RPMI7951 (cell line): Measurements from ENCODE around the gene NCK1. TPM values are rescaled to one million over a fixed set of nuclear protein-coding genes. Genes with fewer than 3 reads are reported as not detected.
"Not testable (repeated sequence)": the region's sequence is repeated elsewhere in the genome, so short reads cannot be mapped to it uniquely, and the experiment has no call there.

Experiments used
- DNase-seq: peaks from one replicate; pipeline ENCODE4 v3.0.0-alpha.2; 2012; ENCODE audit warnings: low read depth
- total RNA-seq: library from RNA; depleted of rRNA; stranded (reverse); fragments of >200 nt; shearing (Covaris generic); gene quantifications from 2 replicates; pipeline ENCODE4 v1.2.3, GENCODE V29; 2014

NCK1 gene
- total RNA-seq, 1 experiment from 2014 or later = 35.8 TPM

DNA sequence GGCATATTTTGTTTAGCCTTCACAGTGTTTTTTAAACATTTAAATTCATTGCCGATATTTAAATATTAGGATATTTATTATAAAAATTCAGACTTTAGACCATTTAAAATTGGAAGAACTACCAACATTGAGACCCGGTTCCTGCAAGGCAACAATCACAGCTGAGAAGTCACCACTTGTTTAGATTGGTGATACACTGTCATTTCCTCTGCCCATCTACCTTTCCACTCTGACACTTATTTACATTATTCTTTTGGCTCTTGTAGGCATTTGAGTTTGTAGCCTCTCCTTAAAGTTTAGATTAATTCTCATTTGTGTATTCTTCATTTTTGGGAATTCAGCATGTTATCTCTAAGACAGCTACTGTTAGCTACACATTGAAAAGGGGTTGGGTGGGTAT, 85.5 kb downstream of the NCK1 start:
- DNase-seq = no peak

DNA sequence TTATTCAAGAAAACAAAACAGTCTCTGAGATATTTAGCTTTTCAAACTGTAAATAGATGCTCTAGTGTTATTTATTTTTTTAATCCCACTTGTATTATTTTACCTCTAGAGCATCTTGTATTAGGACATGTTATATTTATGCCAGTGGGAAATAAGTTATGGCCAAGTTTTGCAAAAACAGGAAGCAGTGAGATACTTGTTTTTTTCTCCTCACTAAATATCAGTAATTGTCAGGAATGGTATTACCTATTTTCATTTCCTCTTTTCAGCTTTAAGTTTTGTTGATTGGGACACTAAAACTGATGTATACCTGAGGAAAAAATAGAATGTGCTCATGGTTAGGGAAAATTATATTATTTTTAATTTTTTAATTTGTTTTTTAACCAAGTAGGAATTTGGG, 87.1 kb downstream of the NCK1 start:
- DNase-seq = no peak

- DNase-seq = no peak
Measured at GRCh38 chr3:136949708-136950107, 87.7 kb downstream of the NCK1 start.

DNA sequence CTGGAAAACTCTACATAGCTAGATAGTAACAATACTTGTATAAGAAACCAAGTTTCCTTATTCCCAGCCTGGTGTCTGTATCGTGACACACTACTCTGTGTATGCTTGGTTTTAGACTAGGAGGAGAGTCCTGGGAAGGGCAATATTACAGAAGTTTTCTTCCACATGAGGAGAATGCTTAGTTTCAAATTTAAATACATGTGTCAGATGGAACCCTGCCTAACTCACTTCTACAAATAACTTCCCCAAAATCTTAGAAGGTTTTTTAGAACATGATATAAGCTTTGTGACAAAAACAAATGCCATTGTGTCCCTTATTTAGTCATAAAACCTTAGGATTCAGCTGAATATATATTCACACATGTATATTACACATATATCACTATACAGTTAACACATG, 88.6 kb downstream of the NCK1 start:
- DNase-seq = no peak

GRCh38 chr3:136952292-136952691, 90.3 kb downstream of the NCK1 start:
- no peak for DNase-seq

- DNase-seq = peak; percentile 78
Measured at GRCh38 chr3:136954251-136954650, 92.2 kb downstream of the NCK1 start.

GRCh38 chr3:136954980-136955780, 93.2 kb downstream of the NCK1 start:
- DNase-seq = peak; percentile 22

DNA sequence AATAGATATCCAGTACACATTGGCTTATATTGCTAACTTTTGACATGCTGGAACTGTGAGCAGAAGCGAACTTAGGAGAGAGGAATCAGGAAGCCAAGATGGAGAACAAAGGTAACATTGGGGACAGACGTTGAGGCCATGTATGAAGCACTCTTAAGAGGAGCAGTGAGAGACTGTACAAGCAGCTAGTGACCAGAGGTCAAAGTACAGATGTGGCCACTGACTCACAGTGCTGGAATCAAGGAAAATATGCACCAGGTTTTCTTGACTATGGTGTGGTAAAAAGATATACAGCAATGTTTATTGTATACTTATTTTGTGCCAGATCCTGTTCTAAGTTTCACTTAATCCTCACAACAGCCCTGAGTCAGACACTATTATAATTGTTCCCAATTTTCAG, 93.8 kb downstream of the NCK1 start:
- peak; percentile 93 for DNase-seq

GRCh38 chr3:136956971-136957370, 95.0 kb downstream of the NCK1 start:
- DNase-seq = no peak

- peak; percentile 85 for DNase-seq
Measured at GRCh38 chr3:136957751-136958288, 95.8 kb downstream of the NCK1 start, which contains the start of gene IL20RB. IL20RB (plus strand) TSS chr3:136957983; CDS start chr3:136958114, 131 bp downstream.

GRCh38 chr3:136958939-136959338, 96.9 kb downstream of the NCK1 start:
- no peak for DNase-seq

GRCh38 chr3:136959599-136959998, 97.6 kb downstream of the NCK1 start:
- no peak for DNase-seq

- DNase-seq = peak; percentile 92
Measured at GRCh38 chr3:136960838-136961836, 99.1 kb downstream of the NCK1 start.

DNA sequence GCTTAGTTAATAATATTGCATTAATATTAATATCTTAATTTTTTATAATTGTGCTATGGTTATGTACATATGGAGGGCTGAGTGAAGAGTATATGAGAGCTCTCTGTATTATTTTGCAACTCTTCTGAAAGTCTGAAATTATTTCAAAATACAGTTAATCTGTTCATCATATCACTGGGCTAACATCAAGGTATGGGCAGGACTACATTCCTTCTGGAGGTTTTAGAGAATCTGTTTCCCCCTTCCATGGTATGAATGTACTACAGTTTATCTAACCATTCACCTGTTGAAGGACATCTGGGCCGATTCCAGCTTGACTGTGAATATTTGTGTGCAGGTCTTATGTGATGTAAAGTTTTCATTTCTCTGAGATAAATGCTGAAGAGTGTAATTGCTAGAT, 100.9 kb downstream of the NCK1 start:
- DNase-seq = no peak

DNA sequence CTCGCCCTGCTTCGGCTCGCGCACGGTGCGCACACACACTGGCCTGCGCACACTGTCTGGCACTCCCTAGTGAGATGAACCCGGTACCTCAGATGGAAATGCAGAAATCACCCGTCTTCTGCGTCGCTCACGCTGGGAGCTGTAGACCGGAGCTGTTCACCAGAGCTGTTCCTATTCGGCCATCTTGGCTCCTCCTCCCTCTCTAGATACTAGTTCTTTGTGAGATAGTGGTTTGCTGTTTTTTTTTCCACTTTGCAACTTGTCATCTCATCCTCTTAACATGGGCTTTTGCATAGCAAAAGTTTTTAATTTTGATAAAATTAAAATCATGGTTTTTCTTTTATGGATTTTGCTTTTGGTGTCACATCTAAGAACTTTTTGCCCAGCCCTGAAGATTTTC, 107.5 kb downstream of the NCK1 start:
- DNase-seq = not testable (repeated sequence)

GRCh38 chr3:136973352-136973751, 111.3 kb downstream of the NCK1 start:
- DNase-seq = no peak

GRCh38 chr3:136974670-136975069, 112.7 kb downstream of the NCK1 start:
- DNase-seq = no peak

DNA sequence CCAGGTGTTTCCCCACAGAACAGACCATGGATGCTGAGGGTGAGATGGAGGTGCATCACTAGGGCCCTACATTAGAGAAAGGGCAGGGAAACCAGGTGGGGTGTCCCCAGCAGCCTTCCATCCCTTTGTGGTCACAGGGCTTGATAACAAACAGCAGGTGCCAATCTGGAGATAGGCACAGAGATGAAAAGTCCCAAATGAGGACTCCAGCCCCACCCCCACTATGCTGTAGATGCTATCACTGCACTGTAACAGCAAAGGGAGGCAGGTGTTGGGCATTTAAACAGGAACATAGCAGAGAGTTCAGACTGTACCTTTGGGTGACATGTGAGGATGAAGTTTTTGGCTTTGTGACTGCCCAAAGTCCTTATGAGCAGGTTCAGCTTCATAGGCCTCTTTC, 117.2 kb downstream of the NCK1 start:
- DNase-seq = no peak

DNA sequence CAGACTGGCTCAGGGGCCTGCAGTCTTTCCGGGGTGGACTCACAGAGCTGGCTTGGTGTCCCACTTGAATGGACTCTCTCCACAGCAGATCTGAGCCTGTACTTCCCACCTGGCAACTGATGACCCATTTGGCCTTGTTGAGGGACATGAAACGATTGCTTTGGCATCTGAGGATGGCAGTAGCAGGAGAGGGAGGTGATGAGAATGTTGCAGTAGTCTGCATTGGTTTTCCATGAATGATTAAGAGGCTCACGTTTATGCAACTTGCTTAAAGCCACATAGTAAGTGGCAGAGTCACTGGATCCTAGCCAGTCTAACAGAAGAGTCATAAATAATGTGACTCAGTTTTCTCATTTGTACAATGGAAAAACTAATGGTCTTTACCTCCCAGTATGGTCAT, 117.7 kb downstream of the NCK1 start:
- peak; percentile 39 for DNase-seq

DNA sequence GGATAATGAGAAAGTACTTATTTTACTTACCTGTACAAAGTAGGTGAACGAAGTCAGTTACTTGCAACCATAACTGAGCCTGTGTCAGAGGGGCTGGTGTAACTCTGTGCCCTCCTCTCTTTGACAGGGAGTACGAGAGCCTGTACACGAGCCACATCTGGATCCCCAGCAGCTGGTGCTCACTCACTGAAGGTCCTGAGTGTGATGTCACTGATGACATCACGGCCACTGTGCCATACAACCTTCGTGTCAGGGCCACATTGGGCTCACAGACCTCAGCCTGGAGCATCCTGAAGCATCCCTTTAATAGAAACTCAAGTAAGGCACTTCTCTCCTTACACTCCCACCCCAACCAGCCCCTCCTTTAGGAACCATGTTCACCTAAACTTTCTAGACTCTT, 120.0 kb downstream of the NCK1 start:
- no peak for DNase-seq

GRCh38 chr3:136982520-136983138, 120.6 kb downstream of the NCK1 start:
- DNase-seq = no peak

DNA sequence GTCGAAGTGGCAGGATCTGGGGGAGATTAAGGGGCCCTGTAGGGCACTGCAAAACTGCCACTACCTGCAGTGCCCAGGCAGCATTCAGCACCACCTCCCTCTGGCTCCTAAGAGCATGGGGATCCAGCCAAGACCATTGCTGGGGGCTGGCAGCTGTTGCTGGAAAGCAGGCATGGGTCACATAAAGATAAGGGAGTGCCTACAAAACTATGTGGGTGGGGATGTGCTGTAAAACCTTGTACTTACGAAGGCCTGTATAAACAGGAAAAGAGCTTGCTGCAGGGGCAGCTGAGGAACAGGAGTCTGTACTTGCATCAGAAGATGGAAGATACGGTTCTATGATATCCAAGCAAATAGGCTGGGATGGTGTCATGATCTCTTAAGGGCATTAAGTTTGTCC, 122.8 kb downstream of the NCK1 start:
- peak; percentile 27 for DNase-seq
